ENCODE measurements around the gene GUCA1A. TPM values are rescaled to one million over a fixed set of nuclear protein-coding genes. Genes with fewer than 3 reads are reported as not detected.

Gene GUCA1A
- total RNA-seq, 2 experiments from 2014 or later, result not detected

DNA sequence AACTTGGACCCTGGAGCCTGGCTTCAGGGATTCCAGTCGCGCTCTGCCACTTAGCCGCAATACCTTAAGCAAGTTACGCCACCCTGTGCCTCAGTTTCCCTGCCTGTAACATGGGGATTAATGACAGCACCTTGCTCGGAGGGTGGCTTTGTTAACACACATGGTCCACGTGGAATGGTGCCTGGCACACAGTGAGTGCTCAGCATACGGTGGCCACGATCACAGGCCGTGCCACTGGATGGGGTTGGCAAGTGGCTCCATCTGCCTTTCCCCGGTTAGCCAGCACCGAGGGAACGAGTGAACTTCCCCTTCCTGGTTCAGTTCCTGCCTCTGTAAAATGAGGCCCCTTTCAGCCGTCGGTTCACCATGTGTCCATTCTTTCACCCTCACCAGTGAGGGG lies 47.9 kb upstream of the GUCA1A start:
- Histone ChIP-seq H3K4me3 (ENCODE audit: low read depth, low read length, poor library complexity, severe bottlenecking) (no peak overlapping the region), H3K79me2 (ENCODE audit: insufficient read depth, low read depth, low read length) (no peaks in the 10 kb centered on the region), H3K9me3 (ENCODE audit: low read length) (no peaks in the 10 kb centered on the region), H4K20me1 (ENCODE audit: insufficient read depth, low read length) (no peaks in the 10 kb centered on the region), H3K27ac (ENCODE audit: low read depth, low read length, poor library complexity, severe bottlenecking) (no peak overlapping the region), H3K4me2 (ENCODE audit: low read length) (no peak overlapping the region), H3K36me3 (ENCODE audit: insufficient read depth, low read length) (no peaks in the 10 kb centered on the region), H3K4me1 (ENCODE audit: insufficient read depth, low read length, poor library complexity, severe bottlenecking) (no peaks in the 10 kb centered on the region), H2AFZ (ENCODE audit: low read length) (no peak overlapping the region), H3K9me2 (ENCODE audit: insufficient read depth, low read length) (no peaks in the 10 kb centered on the region)
- no peak for DNase-seq (ENCODE audit: low spot score)
- no TSS peak for BruUV-seq (replicated peaks)
- intact Hi-C loops (cut with micrococcal nuclease; ENCODE audit: unreplicated experiment), result no loop called here
- ChIA-PET POLR2A (no interaction called here), CTCF (ENCODE audit: unreplicated experiment) (no interaction called here)
- TF ChIP-seq, protein P1, sequence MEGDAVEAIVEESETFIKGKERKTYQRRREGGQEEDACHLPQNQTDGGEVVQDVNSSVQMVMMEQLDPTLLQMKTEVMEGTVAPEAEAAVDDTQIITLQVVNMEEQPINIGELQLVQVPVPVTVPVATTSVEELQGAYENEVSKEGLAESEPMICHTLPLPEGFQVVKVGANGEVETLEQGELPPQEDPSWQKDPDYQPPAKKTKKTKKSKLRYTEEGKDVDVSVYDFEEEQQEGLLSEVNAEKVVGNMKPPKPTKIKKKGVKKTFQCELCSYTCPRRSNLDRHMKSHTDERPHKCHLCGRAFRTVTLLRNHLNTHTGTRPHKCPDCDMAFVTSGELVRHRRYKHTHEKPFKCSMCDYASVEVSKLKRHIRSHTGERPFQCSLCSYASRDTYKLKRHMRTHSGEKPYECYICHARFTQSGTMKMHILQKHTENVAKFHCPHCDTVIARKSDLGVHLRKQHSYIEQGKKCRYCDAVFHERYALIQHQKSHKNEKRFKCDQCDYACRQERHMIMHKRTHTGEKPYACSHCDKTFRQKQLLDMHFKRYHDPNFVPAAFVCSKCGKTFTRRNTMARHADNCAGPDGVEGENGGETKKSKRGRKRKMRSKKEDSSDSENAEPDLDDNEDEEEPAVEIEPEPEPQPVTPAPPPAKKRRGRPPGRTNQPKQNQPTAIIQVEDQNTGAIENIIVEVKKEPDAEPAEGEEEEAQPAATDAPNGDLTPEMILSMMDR (conservative IDR thresholded peaks at IDR 0.05; ENCODE audit: low read length), result no peak
- no peak for TF ChIP-seq EZH2phosphoT487 (IDR thresholded peaks at IDR 0.05; ENCODE audit: borderline replicate concordance, low read depth, low read length)

DNA sequence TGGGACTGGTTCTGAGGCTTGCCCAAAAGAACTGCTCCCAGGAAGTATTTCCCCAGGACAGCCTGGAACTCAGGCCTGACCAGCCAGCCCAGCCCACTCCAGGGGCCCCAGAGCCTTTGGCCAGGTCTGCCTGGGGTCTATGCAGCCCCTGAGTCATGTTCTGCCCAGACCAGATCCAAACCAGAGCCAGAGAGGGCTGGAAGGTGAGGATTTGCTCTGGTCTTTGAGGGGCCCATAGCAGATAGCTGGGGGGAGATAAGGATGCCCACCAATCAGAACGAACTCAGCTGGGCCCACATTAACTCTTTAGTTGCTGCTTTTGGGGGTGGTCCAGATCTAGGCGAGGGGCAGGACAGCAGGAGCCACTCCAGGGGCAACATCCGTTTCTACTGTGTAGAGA lies 47.5 kb upstream of the GUCA1A start:
- TF ChIP-seq, protein P1 (conservative IDR thresholded peaks at IDR 0.05; ENCODE audit: low read length), result no peak
- no peak for TF ChIP-seq EZH2phosphoT487 (IDR thresholded peaks at IDR 0.05; ENCODE audit: borderline replicate concordance, low read depth, low read length)

DNA sequence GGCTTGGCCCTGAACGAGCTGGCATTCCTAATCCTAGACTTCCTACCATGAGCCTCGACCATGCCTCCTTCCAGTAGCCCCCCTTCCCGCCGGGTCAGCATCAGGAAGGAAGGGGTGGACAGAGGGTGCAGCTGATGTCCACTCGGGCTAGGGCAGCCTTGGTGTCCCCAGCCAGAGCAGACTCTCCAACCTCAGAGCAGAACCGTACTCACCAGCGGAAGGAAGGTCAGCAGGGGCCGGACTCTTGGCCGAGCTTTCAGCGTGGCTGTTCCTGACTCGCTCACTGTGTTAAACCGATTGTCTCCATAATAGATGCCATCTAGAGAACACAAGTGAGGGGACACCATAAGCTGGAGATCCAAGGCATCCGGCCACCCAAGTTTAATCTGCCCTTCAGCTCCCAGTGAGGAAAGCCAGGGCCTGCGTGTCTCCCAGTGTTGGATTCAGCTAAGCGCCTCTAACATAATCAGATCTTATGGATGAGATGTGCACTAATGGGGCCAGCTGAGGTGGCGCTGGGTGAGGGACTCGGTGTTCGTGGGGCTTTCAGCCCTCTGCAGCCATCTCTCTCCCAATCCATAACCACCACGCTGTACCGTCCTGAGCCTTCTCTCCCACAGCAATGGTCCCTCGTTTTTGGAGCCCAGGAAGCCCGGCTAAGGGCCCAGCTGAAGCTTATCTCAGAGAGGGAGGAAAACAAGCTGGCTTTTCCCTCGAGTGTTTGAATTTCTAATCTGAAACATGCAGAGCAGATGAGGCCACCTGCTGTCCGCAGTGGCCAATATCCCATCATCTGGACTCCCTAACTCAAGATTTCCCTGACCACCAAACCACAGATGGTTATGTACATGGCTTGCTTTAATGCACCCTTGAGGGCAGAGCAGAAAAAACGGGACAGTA lies 44.5 kb upstream of the GUCA1A start:
- H2AFZ ChIP-seq (ENCODE audit: low read length), result no peak overlapping the region
- ChIA-PET CTCF (ENCODE audit: unreplicated experiment) (no interaction called here), POLR2A (no interaction called here)
- no peak for DNase-seq (ENCODE audit: low spot score)
- H3K36me3 ChIP-seq (ENCODE audit: insufficient read depth, low read length), result no peaks in the 10 kb centered on the region
- H3K4me3 ChIP-seq (ENCODE audit: low read depth, low read length, poor library complexity, severe bottlenecking), result no peak overlapping the region
- no peaks in the 10 kb centered on the region for H3K79me2 ChIP-seq (ENCODE audit: insufficient read depth, low read depth, low read length)
- H3K4me1 ChIP-seq (ENCODE audit: insufficient read depth, low read length, poor library complexity, severe bottlenecking), result no peaks in the 10 kb centered on the region
- intact Hi-C loops (cut with micrococcal nuclease; ENCODE audit: unreplicated experiment), result no loop called here
- H3K9me3 ChIP-seq (ENCODE audit: low read length), result no peaks in the 10 kb centered on the region
- H3K9me2 ChIP-seq (ENCODE audit: insufficient read depth, low read length), result no peaks in the 10 kb centered on the region
- TF ChIP-seq EZH2phosphoT487 (IDR thresholded peaks at IDR 0.05; ENCODE audit: borderline replicate concordance, low read depth, low read length), result no peak
- TF ChIP-seq, protein P1 (conservative IDR thresholded peaks at IDR 0.05; ENCODE audit: low read length), result no peak
- no peak overlapping the region for H3K27ac ChIP-seq (ENCODE audit: low read depth, low read length, poor library complexity, severe bottlenecking)
- H4K20me1 ChIP-seq (ENCODE audit: insufficient read depth, low read length), result no peaks in the 10 kb centered on the region
- no TSS peak for BruUV-seq (replicated peaks)
- no peak overlapping the region for H3K4me2 ChIP-seq (ENCODE audit: low read length)

More for the DNA sequence above, 47.5 kb upstream of the GUCA1A start:
- no peaks in the 10 kb centered on the region for H4K20me1 ChIP-seq (ENCODE audit: insufficient read depth, low read length)
- no peak overlapping the region for H3K27ac ChIP-seq (ENCODE audit: low read depth, low read length, poor library complexity, severe bottlenecking)
- H3K4me1 ChIP-seq (ENCODE audit: insufficient read depth, low read length, poor library complexity, severe bottlenecking), result no peaks in the 10 kb centered on the region
- no peak overlapping the region for H3K4me2 ChIP-seq (ENCODE audit: low read length)
- H3K9me2 ChIP-seq (ENCODE audit: insufficient read depth, low read length), result no peaks in the 10 kb centered on the region
- no peak for DNase-seq (ENCODE audit: low spot score)
- H3K36me3 ChIP-seq (ENCODE audit: insufficient read depth, low read length), result no peaks in the 10 kb centered on the region
- H3K79me2 ChIP-seq (ENCODE audit: insufficient read depth, low read depth, low read length), result no peaks in the 10 kb centered on the region
- BruUV-seq (replicated peaks), result no TSS peak
- H3K9me3 ChIP-seq (ENCODE audit: low read length), result no peaks in the 10 kb centered on the region
- H3K4me3 ChIP-seq (ENCODE audit: low read depth, low read length, poor library complexity, severe bottlenecking), result no peak overlapping the region
- H2AFZ ChIP-seq (ENCODE audit: low read length), result no peak overlapping the region
- CTCF ChIA-PET (ENCODE audit: unreplicated experiment), result no interaction called here
- POLR2A ChIA-PET, result interaction anchor here (1.0 kb wide), 1 partner anchor 13 kb away, joined by 3 read pairs; no protein-coding TSS in a partner anchor
- intact Hi-C loops (cut with micrococcal nuclease; ENCODE audit: unreplicated experiment), result no loop called here
